Measurements from ENCODE around the gene TNFAIP2.

Gene TNFAIP2

GRCh38 chr14:103097244-103097993, 25.8 kb upstream of the TNFAIP2 start:
- H3K79me2 ChIP-seq (ENCODE audit: insufficient read depth, low read depth), result no peaks in the 10 kb centered on the region
- H4K20me1 ChIP-seq (ENCODE audit: insufficient read depth), result no peaks in the 10 kb centered on the region
- no peak overlapping the region for H3K27ac ChIP-seq
- no peak for TF ChIP-seq CTCF (conservative IDR thresholded peaks at IDR 0.05; ENCODE audit: low read depth, low read length)
- H3K4me2 ChIP-seq, result no peak overlapping the region
- H3K4me3 ChIP-seq (IDR thresholded peaks at IDR 0.05; ENCODE audit: insufficient read depth, low read depth, low read length), result no peak overlapping the region
- no peaks in the 10 kb centered on the region for H3K27me3 ChIP-seq (ENCODE audit: insufficient read depth, low read depth)
- no peak overlapping the region for H3K9ac ChIP-seq
- H2AFZ ChIP-seq (ENCODE audit: low read depth), result no peak overlapping the region
- H3K36me3 ChIP-seq (ENCODE audit: insufficient read depth), result no peaks in the 10 kb centered on the region
- H3K4me1 ChIP-seq (ENCODE audit: low read depth, poor library complexity, severe bottlenecking), result no peaks in the 10 kb centered on the region

- H3K4me2 ChIP-seq, result no peak overlapping the region
- no peak overlapping the region for H3K9ac ChIP-seq
- no peaks in the 10 kb centered on the region for H3K36me3 ChIP-seq (ENCODE audit: insufficient read depth)
- no peak overlapping the region for H3K27ac ChIP-seq
- H3K4me1 ChIP-seq (ENCODE audit: low read depth, poor library complexity, severe bottlenecking), result no peaks in the 10 kb centered on the region
- no peaks in the 10 kb centered on the region for H4K20me1 ChIP-seq (ENCODE audit: insufficient read depth)
- no peaks in the 10 kb centered on the region for H3K79me2 ChIP-seq (ENCODE audit: insufficient read depth, low read depth)
- no peaks in the 10 kb centered on the region for H3K27me3 ChIP-seq (ENCODE audit: insufficient read depth, low read depth)
- no peak overlapping the region for H3K4me3 ChIP-seq (IDR thresholded peaks at IDR 0.05; ENCODE audit: insufficient read depth, low read depth, low read length)
- TF ChIP-seq CTCF (conservative IDR thresholded peaks at IDR 0.05; ENCODE audit: low read depth, low read length), result no peak
- no peak overlapping the region for H2AFZ ChIP-seq (ENCODE audit: low read depth)
These were observed 25.0 kb upstream of the TNFAIP2 start for GRCh38 chr14:103097994-103098957.

- H3K4me2 ChIP-seq, result no peak overlapping the region
- no peaks in the 10 kb centered on the region for H3K36me3 ChIP-seq (ENCODE audit: insufficient read depth)
These were observed 24.1 kb upstream of the TNFAIP2 start for GRCh38 chr14:103099081-103099732.

More at GRCh38 chr14:103099081-103099732, 24.1 kb upstream of the TNFAIP2 start:
- Histone ChIP-seq H3K4me1 (ENCODE audit: low read depth, poor library complexity, severe bottlenecking) (no peaks in the 10 kb centered on the region), H3K9ac (no peak overlapping the region), H3K27ac (no peak overlapping the region), H2AFZ (ENCODE audit: low read depth) (no peak overlapping the region), H4K20me1 (ENCODE audit: insufficient read depth) (no peaks in the 10 kb centered on the region), H3K4me3 (IDR thresholded peaks at IDR 0.05; ENCODE audit: insufficient read depth, low read depth, low read length) (no peak overlapping the region), H3K27me3 (ENCODE audit: insufficient read depth, low read depth) (no peaks in the 10 kb centered on the region), H3K79me2 (ENCODE audit: insufficient read depth, low read depth) (no peaks in the 10 kb centered on the region)
- no peak for TF ChIP-seq CTCF (conservative IDR thresholded peaks at IDR 0.05; ENCODE audit: low read depth, low read length)

Data from KMS-11 (cell line).